Measurements from ENCODE around the gene YAE1.

DNA sequence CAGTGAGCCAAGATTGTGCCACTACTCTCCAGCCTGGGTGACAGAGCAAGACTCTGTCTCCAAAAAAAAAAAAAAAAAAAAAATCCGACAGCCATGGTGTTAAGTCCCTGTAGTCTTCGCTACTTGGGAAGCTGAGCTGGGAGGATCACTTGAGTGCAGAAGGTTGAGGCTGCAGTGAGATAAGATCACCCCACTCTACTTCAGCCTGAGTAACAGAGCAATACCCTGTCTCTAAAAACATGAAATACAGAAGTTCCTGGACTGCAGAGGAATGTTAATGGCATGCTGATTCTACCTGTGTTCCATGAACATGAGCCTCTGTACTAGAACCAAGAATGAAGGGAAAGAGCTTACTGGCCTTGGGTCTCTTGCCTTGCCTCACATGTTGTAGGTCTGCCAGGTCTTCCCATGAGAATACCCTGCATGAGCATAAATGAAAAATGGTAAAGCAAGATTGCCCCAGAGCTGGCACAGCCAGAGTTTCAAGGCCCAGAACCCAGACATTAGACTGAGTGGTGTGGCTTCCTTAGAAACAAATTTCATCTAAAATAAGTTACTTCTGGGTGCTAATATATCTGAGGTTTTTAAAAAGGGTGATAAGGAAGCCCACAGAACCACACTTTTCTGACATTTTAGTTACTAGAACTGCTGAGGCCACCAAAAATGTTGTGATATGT lies 8.6 kb downstream of the YAE1 start:
- TF ChIP-seq EZH2 (IDR thresholded peaks at IDR 0.05; ENCODE audit: borderline replicate concordance, low read depth, low read length, severe bottlenecking): no peak
- TF ChIP-seq, protein P1, sequence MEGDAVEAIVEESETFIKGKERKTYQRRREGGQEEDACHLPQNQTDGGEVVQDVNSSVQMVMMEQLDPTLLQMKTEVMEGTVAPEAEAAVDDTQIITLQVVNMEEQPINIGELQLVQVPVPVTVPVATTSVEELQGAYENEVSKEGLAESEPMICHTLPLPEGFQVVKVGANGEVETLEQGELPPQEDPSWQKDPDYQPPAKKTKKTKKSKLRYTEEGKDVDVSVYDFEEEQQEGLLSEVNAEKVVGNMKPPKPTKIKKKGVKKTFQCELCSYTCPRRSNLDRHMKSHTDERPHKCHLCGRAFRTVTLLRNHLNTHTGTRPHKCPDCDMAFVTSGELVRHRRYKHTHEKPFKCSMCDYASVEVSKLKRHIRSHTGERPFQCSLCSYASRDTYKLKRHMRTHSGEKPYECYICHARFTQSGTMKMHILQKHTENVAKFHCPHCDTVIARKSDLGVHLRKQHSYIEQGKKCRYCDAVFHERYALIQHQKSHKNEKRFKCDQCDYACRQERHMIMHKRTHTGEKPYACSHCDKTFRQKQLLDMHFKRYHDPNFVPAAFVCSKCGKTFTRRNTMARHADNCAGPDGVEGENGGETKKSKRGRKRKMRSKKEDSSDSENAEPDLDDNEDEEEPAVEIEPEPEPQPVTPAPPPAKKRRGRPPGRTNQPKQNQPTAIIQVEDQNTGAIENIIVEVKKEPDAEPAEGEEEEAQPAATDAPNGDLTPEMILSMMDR (IDR thresholded peaks at IDR 0.05; ENCODE audit: borderline replicate concordance, extremely low read depth, low read length, poor library complexity, severe bottlenecking): no peak

Data from DND-41 (cell line).